ENCODE results near the gene DCAF8. TPM values are rescaled to one million over a fixed set of nuclear protein-coding genes. Genes with fewer than 3 reads are reported as not detected.

The DCAF8 gene
- total and polyA plus RNA-seq, 2 of the 4 experiments (the other 2 are of a cell fraction) = 83.3 to 83.8 TPM

DNA sequence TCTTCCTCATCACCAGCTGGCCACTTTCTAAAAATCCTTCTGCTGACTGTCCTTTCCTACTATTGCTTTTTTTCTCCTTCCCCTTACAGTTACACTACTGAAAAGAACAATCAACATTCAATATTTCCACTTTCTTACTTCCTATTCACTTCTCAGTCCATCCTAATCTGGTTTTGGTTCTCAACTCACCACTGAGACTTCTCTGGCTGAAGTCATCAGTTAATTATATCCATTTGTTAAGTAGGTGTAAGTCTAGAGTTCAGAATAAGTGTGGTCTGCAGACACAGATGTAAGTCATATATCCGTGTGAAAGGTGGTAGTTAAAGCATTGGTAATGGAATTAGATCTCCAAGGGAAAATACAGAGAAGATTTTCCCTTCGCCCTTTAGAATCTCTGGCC is 35.7 kb downstream of the DCAF8 start:
- Histone ChIP-seq H2AK9ac (replicated peaks; ENCODE audit: low read depth, low read length, poor library complexity) (no peak overlapping the region), H2BK15ac (ENCODE audit: low read depth, low read length) (no peak overlapping the region), H2AFZ (replicated peaks; ENCODE audit: low read length, poor library complexity) (no peak overlapping the region), H3K18ac (ENCODE audit: low read depth, low read length) (no peak overlapping the region), H3K36me3 (ENCODE audit: control insufficient read depth, insufficient read depth, low read length) (peaks cover 51% of the 10 kb centered on the region), H3K4me2 (ENCODE audit: low read depth, low read length) (no peak overlapping the region), H4K8ac (ENCODE audit: low read depth in 2 of 2, low read length in 2 of 2) (no peak overlapping the region), H3K9me1 (ENCODE audit: insufficient read depth, low read length) (peaks cover 6% of the 10 kb centered on the region; the same call in 1 of the 2 replicates), H2BK5ac (ENCODE audit: low read depth, low read length, poor library complexity, severe bottlenecking) (no peak overlapping the region), H3K4ac (ENCODE audit: low read depth, low read length) (no peak overlapping the region), H3K56ac (ENCODE audit: extremely low read depth, insufficient read depth, low read length) (no peak overlapping the region), H3K4me3 (ENCODE audit: insufficient read depth, low read depth, low read length) (no peak overlapping the region), H3K14ac (replicated peaks; ENCODE audit: low read depth, low read length) (no peak overlapping the region), H3K9ac (ENCODE audit: low read depth, low read length) (no peak overlapping the region), H2AK5ac (ENCODE audit: low read depth, low read length) (no peak overlapping the region), H3K27ac (ENCODE audit: insufficient read depth, low read length) (no peak overlapping the region), H3K27me3 (ENCODE audit: control insufficient read depth, insufficient read depth, low read length) (no peaks in the 10 kb centered on the region), H4K20me1 (ENCODE audit: insufficient read depth, low read length) (no peaks in the 10 kb centered on the region), H3K4me1 (ENCODE audit: control insufficient read depth, insufficient read depth, low read length) (no peaks in the 10 kb centered on the region), H3K23ac (ENCODE audit: low read depth, low read length) (no peak overlapping the region), H2BK20ac (ENCODE audit: low read depth, low read length) (no peak overlapping the region), H3K79me1 (ENCODE audit: low read depth in 1 of 2, low read length in 2 of 2) (peaks cover 0 to 5% of the 10 kb centered on the region in 2 experiments; a peak in 1 of 4 replicates), H4K91ac (ENCODE audit: insufficient read depth, low read depth, low read length) (no peak overlapping the region), H2BK120ac (ENCODE audit: low read depth, low read length) (no peak overlapping the region), H3K9me3 (ENCODE audit: control insufficient read depth, insufficient read depth, low read length) (no peaks in the 10 kb centered on the region), H4K5ac (ENCODE audit: low read depth, low read length) (no peak overlapping the region)
- no CpG with 5 or more reads among the region's 2 CpGs for WGBS, 2 experiments (ENCODE audit: extremely low coverage in 2 of 2, insufficient read length in 1 of 2)
- intact Hi-C loops (cut with micrococcal nuclease) = loop anchor here (5.0 kb wide), 1 partner anchor 71 kb away; no protein-coding TSS in a partner anchor
- in situ Hi-C loops (cut with MboI; ENCODE audit: low sequenced_read_pairs) = no loop called here
- no peak for TF ChIP-seq BHLHE40 (IDR thresholded peaks at IDR 0.05; ENCODE audit: low read depth, low read length)
- TF ChIP-seq RCOR1 (IDR thresholded peaks at IDR 0.05; ENCODE audit: insufficient replicate concordance, low read length) = no peak
- TF ChIP-seq, protein P1, sequence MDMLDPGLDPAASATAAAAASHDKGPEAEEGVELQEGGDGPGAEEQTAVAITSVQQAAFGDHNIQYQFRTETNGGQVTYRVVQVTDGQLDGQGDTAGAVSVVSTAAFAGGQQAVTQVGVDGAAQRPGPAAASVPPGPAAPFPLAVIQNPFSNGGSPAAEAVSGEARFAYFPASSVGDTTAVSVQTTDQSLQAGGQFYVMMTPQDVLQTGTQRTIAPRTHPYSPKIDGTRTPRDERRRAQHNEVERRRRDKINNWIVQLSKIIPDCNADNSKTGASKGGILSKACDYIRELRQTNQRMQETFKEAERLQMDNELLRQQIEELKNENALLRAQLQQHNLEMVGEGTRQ (IDR thresholded peaks at IDR 0.05; ENCODE audit: low read depth, low read length) = no peak
- TF ChIP-seq RFX5 (IDR thresholded peaks at IDR 0.05; ENCODE audit: low read depth, low read length) = no peak
- no peak for TF ChIP-seq SMC3 (IDR thresholded peaks at IDR 0.05; ENCODE audit: low read depth, low read length)
- no peak for TF ChIP-seq CHD1 (IDR thresholded peaks at IDR 0.05; ENCODE audit: low read depth, low read length)
- BruUV-seq (replicated peaks) = no TSS peak
- dilution Hi-C loops (cut with HindIII; ENCODE audit: low sequenced_read_pairs, unreplicated experiment) = no loop called here
- ChIA-PET POLR2A (ENCODE audit: unreplicated experiment) (no interaction called here), CTCF (interaction anchor here (3.7 kb wide), 1 partner anchor 25 kb away, joined by 12 read pairs; no protein-coding TSS in a partner anchor)
- DNase-seq (no peak), ATAC-seq (ENCODE audit: low read depth) (no peak)

Data from IMR-90 (cell line).